ENCODE results near the gene FAM83F. TPM values are rescaled to one million over a fixed set of nuclear protein-coding genes. Genes with fewer than 3 reads are reported as not detected.

Gene FAM83F
- total and polyA plus RNA-seq, 2 donors (not counting 1 experiment from before 2014, with no cell fraction given): not detected

- Histone ChIP-seq H3K9me3 (ENCODE audit: control insufficient read depth, insufficient read depth, low read depth, low read length) (no peaks in the 10 kb centered on the region), H3K27ac (ENCODE audit: insufficient read depth, low read length) (no peak overlapping the region), H3K36me3 (ENCODE audit: control insufficient read depth, insufficient read depth, low read length) (no peaks in the 10 kb centered on the region), H3K4me2 (ENCODE audit: extremely low read depth, insufficient read depth, low read length) (no peak overlapping the region), H2AFZ (ENCODE audit: low read length) (no peak overlapping the region), H4K20me1 (ENCODE audit: control insufficient read depth, extremely low read depth, insufficient read depth, low read length) (no peaks in the 10 kb centered on the region), H3K4me3 (replicated peaks in 1 of 4; ENCODE audit: control extremely low read depth in 1 of 4, insufficient read depth in 1 of 4, low read depth in 3 of 4, low read length in 4 of 4) (no peak overlapping the region), H3K9ac (ENCODE audit: insufficient read depth, low read length) (no peak overlapping the region), H3K79me2 (ENCODE audit: control insufficient read depth, insufficient read depth, low read length) (no peaks in the 10 kb centered on the region), H3K4me1 (ENCODE audit: control insufficient read depth, extremely low read depth, insufficient read depth, low read length) (no peaks in the 10 kb centered on the region), H3K27me3 (ENCODE audit: control insufficient read depth, insufficient read depth, low read length) (peaks cover 14% of the 10 kb centered on the region)
- DNase-seq (ENCODE audit: low read depth in 2 of 2): no peak
- no peak for TF ChIP-seq EZH2 (IDR thresholded peaks at IDR 0.05; ENCODE audit: low read length, missing control alignments)
- TF ChIP-seq, protein P1, sequence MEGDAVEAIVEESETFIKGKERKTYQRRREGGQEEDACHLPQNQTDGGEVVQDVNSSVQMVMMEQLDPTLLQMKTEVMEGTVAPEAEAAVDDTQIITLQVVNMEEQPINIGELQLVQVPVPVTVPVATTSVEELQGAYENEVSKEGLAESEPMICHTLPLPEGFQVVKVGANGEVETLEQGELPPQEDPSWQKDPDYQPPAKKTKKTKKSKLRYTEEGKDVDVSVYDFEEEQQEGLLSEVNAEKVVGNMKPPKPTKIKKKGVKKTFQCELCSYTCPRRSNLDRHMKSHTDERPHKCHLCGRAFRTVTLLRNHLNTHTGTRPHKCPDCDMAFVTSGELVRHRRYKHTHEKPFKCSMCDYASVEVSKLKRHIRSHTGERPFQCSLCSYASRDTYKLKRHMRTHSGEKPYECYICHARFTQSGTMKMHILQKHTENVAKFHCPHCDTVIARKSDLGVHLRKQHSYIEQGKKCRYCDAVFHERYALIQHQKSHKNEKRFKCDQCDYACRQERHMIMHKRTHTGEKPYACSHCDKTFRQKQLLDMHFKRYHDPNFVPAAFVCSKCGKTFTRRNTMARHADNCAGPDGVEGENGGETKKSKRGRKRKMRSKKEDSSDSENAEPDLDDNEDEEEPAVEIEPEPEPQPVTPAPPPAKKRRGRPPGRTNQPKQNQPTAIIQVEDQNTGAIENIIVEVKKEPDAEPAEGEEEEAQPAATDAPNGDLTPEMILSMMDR (conservative IDR thresholded peaks at IDR 0.05 in 1 of 2, IDR thresholded peaks at IDR 0.05 in 1 of 2; ENCODE audit: low read depth in 1 of 2, low read length in 2 of 2): no peak
Observed at GRCh38 chr22:40036126-40036525, 41.4 kb downstream of the FAM83F start.

GRCh38 chr22:40036591-40037225 lies 42.0 kb downstream of the FAM83F start:
- TF ChIP-seq, protein P1 (conservative IDR thresholded peaks at IDR 0.05 in 1 of 2, IDR thresholded peaks at IDR 0.05 in 1 of 2; ENCODE audit: low read depth in 1 of 2, low read length in 2 of 2): peak; percentile 62 to 88
- no peak for TF ChIP-seq EZH2 (IDR thresholded peaks at IDR 0.05; ENCODE audit: low read length, missing control alignments)
- Histone ChIP-seq H3K4me2 (ENCODE audit: extremely low read depth, insufficient read depth, low read length) (no peak overlapping the region), H3K9me3 (ENCODE audit: control insufficient read depth, insufficient read depth, low read depth, low read length) (no peaks in the 10 kb centered on the region), H3K9ac (ENCODE audit: insufficient read depth, low read length) (no peak overlapping the region), H4K20me1 (ENCODE audit: control insufficient read depth, extremely low read depth, insufficient read depth, low read length) (no peaks in the 10 kb centered on the region), H3K27me3 (ENCODE audit: control insufficient read depth, insufficient read depth, low read length) (peaks cover 17% of the 10 kb centered on the region), H3K27ac (ENCODE audit: insufficient read depth, low read length) (no peak overlapping the region), H3K4me1 (ENCODE audit: control insufficient read depth, extremely low read depth, insufficient read depth, low read length) (no peaks in the 10 kb centered on the region), H3K4me3 (replicated peaks in 1 of 4; ENCODE audit: control extremely low read depth in 1 of 4, insufficient read depth in 1 of 4, low read depth in 3 of 4, low read length in 4 of 4) (no peak overlapping the region), H3K36me3 (ENCODE audit: control insufficient read depth, insufficient read depth, low read length) (no peaks in the 10 kb centered on the region), H3K79me2 (ENCODE audit: control insufficient read depth, insufficient read depth, low read length) (no peaks in the 10 kb centered on the region), H2AFZ (ENCODE audit: low read length) (no peak overlapping the region)
- peak; percentile 63 to 77 for DNase-seq (ENCODE audit: low read depth in 2 of 2)

GRCh38 chr22:40037320-40037719 lies 42.6 kb downstream of the FAM83F start:
- Histone ChIP-seq H3K27ac (ENCODE audit: insufficient read depth, low read length) (no peak overlapping the region), H3K4me3 (replicated peaks in 1 of 4; ENCODE audit: control extremely low read depth in 1 of 4, insufficient read depth in 1 of 4, low read depth in 3 of 4, low read length in 4 of 4) (no peak overlapping the region), H3K9me3 (ENCODE audit: control insufficient read depth, insufficient read depth, low read depth, low read length) (no peaks in the 10 kb centered on the region), H3K4me1 (ENCODE audit: control insufficient read depth, extremely low read depth, insufficient read depth, low read length) (no peaks in the 10 kb centered on the region), H3K36me3 (ENCODE audit: control insufficient read depth, insufficient read depth, low read length) (no peaks in the 10 kb centered on the region), H3K27me3 (ENCODE audit: control insufficient read depth, insufficient read depth, low read length) (peaks cover 17% of the 10 kb centered on the region), H3K79me2 (ENCODE audit: control insufficient read depth, insufficient read depth, low read length) (no peaks in the 10 kb centered on the region), H2AFZ (ENCODE audit: low read length) (no peak overlapping the region), H3K9ac (ENCODE audit: insufficient read depth, low read length) (no peak overlapping the region), H3K4me2 (ENCODE audit: extremely low read depth, insufficient read depth, low read length) (no peak overlapping the region), H4K20me1 (ENCODE audit: control insufficient read depth, extremely low read depth, insufficient read depth, low read length) (no peaks in the 10 kb centered on the region)
- no peak for DNase-seq (ENCODE audit: low read depth in 2 of 2)
- TF ChIP-seq, protein P1 (conservative IDR thresholded peaks at IDR 0.05 in 1 of 2, IDR thresholded peaks at IDR 0.05 in 1 of 2; ENCODE audit: low read depth in 1 of 2, low read length in 2 of 2): no peak
- TF ChIP-seq EZH2 (IDR thresholded peaks at IDR 0.05; ENCODE audit: low read length, missing control alignments): no peak
